ENCODE results near the gene CHL1. TPM values are rescaled to one million over a fixed set of nuclear protein-coding genes. Genes with fewer than 3 reads are reported as not detected.

The CHL1 gene
- total RNA-seq, 2 experiments from 2014 or later: not detected

GRCh38 chr3:385151-385550 lies 188.6 kb downstream of the CHL1 start:
- Mint-ChIP-seq H3K27ac (no peak overlapping the region), H3K27me3 (no peaks in the 10 kb centered on the region), H3K4me1 (no peaks in the 10 kb centered on the region), H3K36me3 (ENCODE audit: low read depth) (no peaks in the 10 kb centered on the region), H3K4me3 (no peak overlapping the region), H3K9me3 (ENCODE audit: low read depth) (no peaks in the 10 kb centered on the region)
- ChIA-PET POLR2A (no interaction called here), CTCF (no interaction called here)
- ATAC-seq: no peak
- DNase-seq: no peak
- intact Hi-C loops (cut with DNase I, micrococcal nuclease): no loop called here

GRCh38 chr3:394775-395174 lies 198.2 kb downstream of the CHL1 start:
- DNase-seq (no peak), ATAC-seq (no peak)
- Mint-ChIP-seq H3K36me3 (ENCODE audit: low read depth) (no peaks in the 10 kb centered on the region), H3K4me3 (no peak overlapping the region), H3K27me3 (no peaks in the 10 kb centered on the region), H3K4me1 (no peaks in the 10 kb centered on the region), H3K9me3 (ENCODE audit: low read depth) (no peaks in the 10 kb centered on the region), H3K27ac (no peak overlapping the region)
- POLR2A ChIA-PET: no interaction called here
- intact Hi-C loops (cut with DNase I, micrococcal nuclease): no loop called here
- CTCF ChIA-PET: no interaction called here

GRCh38 chr3:396293-396692 lies 199.7 kb downstream of the CHL1 start:
- CTCF ChIA-PET: no interaction called here
- ATAC-seq (no peak), DNase-seq (no peak)
- no peaks in the 10 kb centered on the region for H3K9me3 Mint-ChIP-seq (ENCODE audit: low read depth)
- no peaks in the 10 kb centered on the region for H3K27me3 Mint-ChIP-seq
- POLR2A ChIA-PET: no interaction called here
- no peak overlapping the region for H3K27ac Mint-ChIP-seq
- intact Hi-C loops (cut with DNase I, micrococcal nuclease): no loop called here
- H3K36me3 Mint-ChIP-seq (ENCODE audit: low read depth): no peaks in the 10 kb centered on the region
- H3K4me1 Mint-ChIP-seq: no peaks in the 10 kb centered on the region
- no peak overlapping the region for H3K4me3 Mint-ChIP-seq

GRCh38 chr3:399647-400046 lies 203.1 kb downstream of the CHL1 start:
- H3K27me3 Mint-ChIP-seq: no peaks in the 10 kb centered on the region
- H3K36me3 Mint-ChIP-seq (ENCODE audit: low read depth): no peaks in the 10 kb centered on the region
- ChIA-PET CTCF (no interaction called here), POLR2A (no interaction called here)
- intact Hi-C loops (cut with DNase I, micrococcal nuclease): no loop called here
- H3K9me3 Mint-ChIP-seq (ENCODE audit: low read depth): no peaks in the 10 kb centered on the region
- H3K27ac Mint-ChIP-seq: no peak overlapping the region
- no peak for DNase-seq
- no peak overlapping the region for H3K4me3 Mint-ChIP-seq
- no peaks in the 10 kb centered on the region for H3K4me1 Mint-ChIP-seq
- ATAC-seq: no peak

GRCh38 chr3:403826-404225 lies 207.3 kb downstream of the CHL1 start:
- CTCF ChIA-PET: no interaction called here
- H3K27ac Mint-ChIP-seq: no peak overlapping the region
- POLR2A ChIA-PET: no interaction called here
- no peak overlapping the region for H3K4me3 Mint-ChIP-seq
- peaks cover 1% of the 10 kb centered on the region for H3K27me3 Mint-ChIP-seq
- no peaks in the 10 kb centered on the region for H3K36me3 Mint-ChIP-seq (ENCODE audit: low read depth)
- DNase-seq (no peak), ATAC-seq (no peak)
- H3K9me3 Mint-ChIP-seq (ENCODE audit: low read depth): no peaks in the 10 kb centered on the region
- H3K4me1 Mint-ChIP-seq: no peaks in the 10 kb centered on the region
- intact Hi-C loops (cut with DNase I, micrococcal nuclease): no loop called here

- H3K36me3 Mint-ChIP-seq (ENCODE audit: low read depth): no peaks in the 10 kb centered on the region
- ChIA-PET CTCF (interaction anchor here (1.3 kb wide), 1 partner anchor 59 kb away, joined by 3 read pairs; no protein-coding TSS in a partner anchor), POLR2A (no interaction called here)
- H3K27ac Mint-ChIP-seq: no peak overlapping the region
- H3K4me3 Mint-ChIP-seq: no peak overlapping the region
- intact Hi-C loops (cut with DNase I, micrococcal nuclease): no loop called here
- DNase-seq: no peak
- no peak for ATAC-seq
- no peaks in the 10 kb centered on the region for H3K4me1 Mint-ChIP-seq
- no peaks in the 10 kb centered on the region for H3K9me3 Mint-ChIP-seq (ENCODE audit: low read depth)
- peaks cover 1% of the 10 kb centered on the region for H3K27me3 Mint-ChIP-seq
These were observed 212.4 kb downstream of the CHL1 start for GRCh38 chr3:409011-409410.

GRCh38 chr3:411226-411625 lies 214.7 kb downstream of the CHL1 start:
- Mint-ChIP-seq H3K36me3 (ENCODE audit: low read depth) (no peaks in the 10 kb centered on the region), H3K4me3 (no peak overlapping the region), H3K27ac (no peak overlapping the region), H3K4me1 (no peaks in the 10 kb centered on the region), H3K9me3 (ENCODE audit: low read depth) (no peaks in the 10 kb centered on the region), H3K27me3 (peaks cover 1% of the 10 kb centered on the region)
- DNase-seq (no peak), ATAC-seq (no peak)
- intact Hi-C loops (cut with DNase I, micrococcal nuclease): no loop called here
- ChIA-PET POLR2A (no interaction called here), CTCF (no interaction called here)

GRCh38 chr3:414063-414462 lies 217.5 kb downstream of the CHL1 start:
- ATAC-seq: no peak
- Mint-ChIP-seq H3K9me3 (ENCODE audit: low read depth) (no peaks in the 10 kb centered on the region), H3K4me3 (no peak overlapping the region), H3K4me1 (no peaks in the 10 kb centered on the region), H3K36me3 (ENCODE audit: low read depth) (no peaks in the 10 kb centered on the region), H3K27ac (no peak overlapping the region), H3K27me3 (peaks cover 2% of the 10 kb centered on the region)
- POLR2A ChIA-PET: no interaction called here
- CTCF ChIA-PET: interaction anchor here (1.2 kb wide), 1 partner anchor 60 kb away, joined by 3 read pairs; no protein-coding TSS in a partner anchor
- intact Hi-C loops (cut with DNase I, micrococcal nuclease): no loop called here
- DNase-seq: no peak

- ATAC-seq (no peak), DNase-seq (no peak)
- H3K27me3 Mint-ChIP-seq: peaks cover 2% of the 10 kb centered on the region
- H3K4me1 Mint-ChIP-seq: no peaks in the 10 kb centered on the region
- intact Hi-C loops (cut with DNase I, micrococcal nuclease): no loop called here
- POLR2A ChIA-PET: interaction anchor here (0.6 kb wide), 1 partner anchor 206 kb away, joined by 3 read pairs; no protein-coding TSS in a partner anchor
- no peaks in the 10 kb centered on the region for H3K9me3 Mint-ChIP-seq (ENCODE audit: low read depth)
- CTCF ChIA-PET: interaction anchor here (0.7 kb wide), 1 partner anchor 306 kb away, joined by 3 read pairs; no protein-coding TSS in a partner anchor
- no peaks in the 10 kb centered on the region for H3K36me3 Mint-ChIP-seq (ENCODE audit: low read depth)
- H3K4me3 Mint-ChIP-seq: no peak overlapping the region
- no peak overlapping the region for H3K27ac Mint-ChIP-seq
These were observed 221.8 kb downstream of the CHL1 start for GRCh38 chr3:418239-418929.

GRCh38 chr3:420584-420983 lies 224.0 kb downstream of the CHL1 start:
- Mint-ChIP-seq H3K9me3 (ENCODE audit: low read depth) (no peaks in the 10 kb centered on the region), H3K36me3 (ENCODE audit: low read depth) (no peaks in the 10 kb centered on the region), H3K27me3 (peaks cover 2% of the 10 kb centered on the region), H3K27ac (no peak overlapping the region), H3K4me3 (no peak overlapping the region), H3K4me1 (no peaks in the 10 kb centered on the region)
- intact Hi-C loops (cut with DNase I, micrococcal nuclease): no loop called here
- CTCF ChIA-PET: no interaction called here
- DNase-seq: no peak
- no peak for ATAC-seq
- POLR2A ChIA-PET: no interaction called here

GRCh38 chr3:425079-425478 lies 228.5 kb downstream of the CHL1 start:
- H3K27me3 Mint-ChIP-seq: no peaks in the 10 kb centered on the region
- intact Hi-C loops (cut with DNase I, micrococcal nuclease): no loop called here
- H3K4me1 Mint-ChIP-seq: no peaks in the 10 kb centered on the region
- H3K36me3 Mint-ChIP-seq (ENCODE audit: low read depth): no peaks in the 10 kb centered on the region
- no peaks in the 10 kb centered on the region for H3K9me3 Mint-ChIP-seq (ENCODE audit: low read depth)
- ATAC-seq (no peak), DNase-seq (no peak)
- no peak overlapping the region for H3K4me3 Mint-ChIP-seq
- no peak overlapping the region for H3K27ac Mint-ChIP-seq
- ChIA-PET POLR2A (no interaction called here), CTCF (no interaction called here)

GRCh38 chr3:426072-426471 lies 229.5 kb downstream of the CHL1 start:
- Mint-ChIP-seq H3K27me3 (no peaks in the 10 kb centered on the region), H3K4me1 (no peaks in the 10 kb centered on the region), H3K9me3 (ENCODE audit: low read depth) (no peaks in the 10 kb centered on the region), H3K36me3 (ENCODE audit: low read depth) (no peaks in the 10 kb centered on the region), H3K27ac (no peak overlapping the region), H3K4me3 (no peak overlapping the region)
- no peak for DNase-seq
- ChIA-PET POLR2A (no interaction called here), CTCF (no interaction called here)
- ATAC-seq: no peak
- intact Hi-C loops (cut with DNase I, micrococcal nuclease): no loop called here

- Mint-ChIP-seq H3K4me1 (no peaks in the 10 kb centered on the region), H3K9me3 (ENCODE audit: low read depth) (no peaks in the 10 kb centered on the region), H3K27ac (no peak overlapping the region), H3K4me3 (no peak overlapping the region), H3K36me3 (ENCODE audit: low read depth) (no peaks in the 10 kb centered on the region), H3K27me3 (no peaks in the 10 kb centered on the region)
- DNase-seq (no peak), ATAC-seq (no peak)
- POLR2A ChIA-PET: no interaction called here
- intact Hi-C loops (cut with DNase I, micrococcal nuclease): no loop called here
- CTCF ChIA-PET: no interaction called here
These were observed 230.6 kb downstream of the CHL1 start for GRCh38 chr3:427128-427527.
